Panc1 (cell line): ENCODE measurements around the gene KIFC3.

Experiments
- CTCF ChIP-seq: fragments of 450-650 bp; IDR thresholded peaks from 2 replicates; pipeline ENCODE4 v1.5.1; 2017; ENCODE audit warnings: mild to moderate bottlenecking
- REST ChIP-seq, 2 experiments: IDR thresholded peaks; 2 replicates each; pipeline ENCODE4 v1.6.1; 2011 to 2012; ENCODE audit warnings: low read depth in 2 of 2, control low read depth in 1 of 2, low read length in 1 of 2, mild to moderate bottlenecking in 1 of 2, moderate library complexity in 1 of 2; ENCODE audit not compliant: insufficient read depth in 1 of 2

GRCh38 chr16:57837305-57838125, 35.2 kb upstream of the KIFC3 start:
- TF ChIP-seq CTCF (no peak), REST (IDR thresholded peaks at IDR 0.05; ENCODE audit: insufficient read depth in 1 of 2, low read depth in 2 of 2, low read length in 1 of 2) (no peak)
